ENCODE data around the gene VSX1.
A peak's percentile ranks its signal among the peaks of the same experiment; 100 is the strongest.

DNA sequence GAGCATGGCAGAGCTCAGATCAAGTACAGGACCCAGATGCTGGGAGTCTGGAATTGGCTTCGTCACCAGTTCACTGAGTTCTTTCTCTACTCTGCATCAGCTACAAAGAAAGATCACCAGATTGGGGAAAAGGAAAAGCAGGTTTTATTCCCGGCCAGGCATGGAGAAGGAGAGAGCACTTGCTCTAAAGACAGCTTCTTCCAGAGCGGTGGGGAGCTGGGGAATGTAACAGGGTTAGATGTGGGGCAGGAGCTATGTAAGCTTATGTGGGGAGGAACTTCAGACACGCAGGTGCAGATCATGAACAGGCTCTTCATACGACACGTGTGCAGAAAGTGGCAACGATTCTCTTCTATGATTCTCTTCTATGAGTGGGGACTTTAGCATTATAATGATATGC is 19.1 kb downstream of the VSX1 start:
- TF ChIP-seq, protein P1, sequence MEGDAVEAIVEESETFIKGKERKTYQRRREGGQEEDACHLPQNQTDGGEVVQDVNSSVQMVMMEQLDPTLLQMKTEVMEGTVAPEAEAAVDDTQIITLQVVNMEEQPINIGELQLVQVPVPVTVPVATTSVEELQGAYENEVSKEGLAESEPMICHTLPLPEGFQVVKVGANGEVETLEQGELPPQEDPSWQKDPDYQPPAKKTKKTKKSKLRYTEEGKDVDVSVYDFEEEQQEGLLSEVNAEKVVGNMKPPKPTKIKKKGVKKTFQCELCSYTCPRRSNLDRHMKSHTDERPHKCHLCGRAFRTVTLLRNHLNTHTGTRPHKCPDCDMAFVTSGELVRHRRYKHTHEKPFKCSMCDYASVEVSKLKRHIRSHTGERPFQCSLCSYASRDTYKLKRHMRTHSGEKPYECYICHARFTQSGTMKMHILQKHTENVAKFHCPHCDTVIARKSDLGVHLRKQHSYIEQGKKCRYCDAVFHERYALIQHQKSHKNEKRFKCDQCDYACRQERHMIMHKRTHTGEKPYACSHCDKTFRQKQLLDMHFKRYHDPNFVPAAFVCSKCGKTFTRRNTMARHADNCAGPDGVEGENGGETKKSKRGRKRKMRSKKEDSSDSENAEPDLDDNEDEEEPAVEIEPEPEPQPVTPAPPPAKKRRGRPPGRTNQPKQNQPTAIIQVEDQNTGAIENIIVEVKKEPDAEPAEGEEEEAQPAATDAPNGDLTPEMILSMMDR (IDR thresholded peaks at IDR 0.05) = peak in 1 of 6 experiments; percentile 11
- TF ChIP-seq POLR2A (IDR thresholded peaks at IDR 0.05) = no peak
